Brain pericyte (primary cell): Measurements from ENCODE around the gene MATK.

Source experiments
- DNase-seq: peaks from one replicate; pipeline ENCODE4 v3.0.0-alpha.2; 2012; ENCODE audit warnings: low read depth, low spot score

Gene MATK

DNA sequence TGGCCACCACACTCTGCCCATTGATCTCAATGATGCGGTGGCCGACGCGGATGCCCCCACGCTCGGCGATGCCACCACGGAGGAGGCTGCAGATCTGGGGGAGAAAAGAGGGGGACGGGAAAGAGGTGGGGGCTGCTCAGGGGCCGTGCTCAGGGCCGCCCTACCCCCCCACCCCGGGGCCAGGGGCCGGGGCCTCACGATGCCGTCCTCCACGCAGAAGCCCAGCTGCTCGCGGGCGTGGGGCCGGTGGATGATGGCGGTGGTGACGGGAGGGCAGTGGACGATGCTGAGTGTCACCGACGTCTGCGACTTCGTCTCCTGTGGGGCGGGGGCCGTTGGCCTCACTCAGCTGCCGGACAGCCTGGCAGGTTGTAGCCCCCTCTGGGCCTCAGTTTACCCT is 34.9 kb downstream of the MATK start:
- DNase-seq = no peak

- no peak for DNase-seq
Measured at GRCh38 chr19:3750211-3750610, 36.0 kb downstream of the MATK start.

GRCh38 chr19:3748965-3749364 is 37.2 kb downstream of the MATK start:
- no peak for DNase-seq

GRCh38 chr19:3746371-3747056 is 39.7 kb downstream of the MATK start:
- no peak for DNase-seq

DNA sequence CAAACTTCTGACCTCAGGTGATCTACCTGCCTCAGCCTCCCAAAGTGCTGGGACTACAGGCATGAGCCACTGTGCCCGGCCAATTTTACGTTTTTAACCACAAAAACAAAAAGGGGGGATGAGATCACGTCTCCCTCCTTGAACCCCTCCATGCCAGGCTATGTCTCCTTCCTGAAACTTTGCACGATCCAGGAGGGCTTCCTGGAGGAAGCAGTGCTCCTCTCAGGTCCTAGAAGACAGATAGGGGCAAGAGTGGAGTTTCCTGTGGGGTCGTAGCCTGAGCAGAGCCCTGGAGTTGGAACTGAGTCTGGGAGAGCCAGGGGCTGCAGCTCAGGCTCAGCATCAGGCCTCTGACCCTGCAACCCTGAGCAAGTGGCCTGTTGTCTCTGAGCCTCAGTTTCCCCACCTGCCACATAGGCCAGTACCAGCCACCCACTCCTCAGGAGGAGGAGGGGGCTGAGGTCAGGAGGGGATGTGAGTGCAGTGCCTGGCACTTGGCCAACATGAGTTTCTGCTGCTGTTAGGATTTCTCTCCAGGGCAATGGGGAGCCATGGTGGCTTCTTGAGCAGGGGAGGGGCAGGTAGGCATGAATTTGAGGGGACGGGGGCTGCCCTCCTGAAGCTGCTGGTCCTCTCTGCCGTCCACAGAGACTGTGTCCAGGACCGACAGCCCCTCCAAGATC is 40.7 kb downstream of the MATK start:
- DNase-seq = no peak

GRCh38 chr19:3743486-3743885 is 42.7 kb downstream of the MATK start:
- DNase-seq = no peak

GRCh38 chr19:3740431-3740830 is 45.8 kb downstream of the MATK start:
- DNase-seq = no peak

DNA sequence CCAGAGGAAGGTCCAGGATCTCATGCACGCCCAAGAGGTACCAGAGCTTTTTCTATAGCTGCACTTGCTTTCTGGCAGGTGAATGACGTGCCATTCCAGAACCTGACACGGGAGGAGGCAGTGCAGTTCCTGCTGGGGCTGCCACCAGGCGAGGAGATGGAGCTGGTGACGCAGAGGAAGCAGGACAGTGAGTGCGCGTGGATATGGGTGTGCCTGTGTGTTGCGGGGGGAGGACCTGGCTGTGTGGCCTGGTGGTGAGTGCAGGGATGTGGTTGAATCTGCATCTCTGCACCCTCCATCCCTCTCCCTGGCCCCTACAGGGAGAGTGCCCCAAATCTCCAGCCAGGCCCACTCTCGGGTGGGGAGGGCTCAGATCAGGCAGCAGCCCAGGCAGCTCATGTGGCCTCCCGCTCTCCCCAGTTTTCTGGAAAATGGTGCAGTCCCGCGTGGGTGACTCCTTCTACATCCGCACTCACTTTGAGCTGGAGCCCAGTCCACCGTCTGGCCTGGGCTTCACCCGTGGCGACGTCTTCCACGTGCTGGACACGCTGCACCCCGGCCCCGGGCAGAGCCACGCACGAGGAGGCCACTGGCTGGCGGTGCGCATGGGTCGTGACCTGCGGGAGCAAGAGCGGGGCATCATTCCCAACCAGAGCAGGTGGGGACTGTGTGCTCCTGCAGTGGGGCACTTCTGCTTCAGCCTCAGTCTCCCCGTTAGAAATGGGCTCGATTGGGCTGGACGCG is 47.5 kb downstream of the MATK start:
- DNase-seq = no peak

GRCh38 chr19:3737487-3738205 is 48.5 kb downstream of the MATK start:
- DNase-seq = no peak

DNA sequence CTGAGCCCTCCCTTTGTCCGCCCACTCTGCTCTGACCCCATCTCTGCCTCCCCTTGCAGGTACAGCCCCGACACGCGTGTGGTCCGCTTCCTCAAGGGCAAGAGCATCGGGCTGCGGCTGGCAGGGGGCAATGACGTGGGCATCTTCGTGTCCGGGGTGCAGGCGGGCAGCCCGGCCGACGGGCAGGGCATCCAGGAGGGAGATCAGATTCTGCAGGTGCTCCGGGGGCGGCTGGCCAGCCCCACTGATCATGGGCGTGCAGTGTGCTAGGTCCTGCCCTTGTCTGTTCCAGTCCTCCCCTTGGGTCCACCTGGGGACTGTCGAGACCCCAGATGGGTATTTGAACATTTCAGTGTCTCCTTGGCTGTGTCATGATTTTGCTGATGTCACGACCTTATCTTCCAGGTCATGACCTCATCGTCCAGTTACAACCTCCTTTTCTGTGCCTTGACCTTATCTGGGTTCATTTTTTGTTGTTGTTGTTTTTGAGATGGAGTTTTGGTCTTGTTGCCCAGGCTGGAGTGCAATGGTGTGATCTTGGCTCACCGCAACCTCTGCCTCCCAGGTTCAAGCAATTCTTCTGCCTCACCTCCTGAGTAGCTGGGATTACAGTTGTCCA is 50.0 kb downstream of the MATK start:
- DNase-seq = no peak

GRCh38 chr19:3734310-3734600 is 51.9 kb downstream of the MATK start:
- no peak for DNase-seq

DNA sequence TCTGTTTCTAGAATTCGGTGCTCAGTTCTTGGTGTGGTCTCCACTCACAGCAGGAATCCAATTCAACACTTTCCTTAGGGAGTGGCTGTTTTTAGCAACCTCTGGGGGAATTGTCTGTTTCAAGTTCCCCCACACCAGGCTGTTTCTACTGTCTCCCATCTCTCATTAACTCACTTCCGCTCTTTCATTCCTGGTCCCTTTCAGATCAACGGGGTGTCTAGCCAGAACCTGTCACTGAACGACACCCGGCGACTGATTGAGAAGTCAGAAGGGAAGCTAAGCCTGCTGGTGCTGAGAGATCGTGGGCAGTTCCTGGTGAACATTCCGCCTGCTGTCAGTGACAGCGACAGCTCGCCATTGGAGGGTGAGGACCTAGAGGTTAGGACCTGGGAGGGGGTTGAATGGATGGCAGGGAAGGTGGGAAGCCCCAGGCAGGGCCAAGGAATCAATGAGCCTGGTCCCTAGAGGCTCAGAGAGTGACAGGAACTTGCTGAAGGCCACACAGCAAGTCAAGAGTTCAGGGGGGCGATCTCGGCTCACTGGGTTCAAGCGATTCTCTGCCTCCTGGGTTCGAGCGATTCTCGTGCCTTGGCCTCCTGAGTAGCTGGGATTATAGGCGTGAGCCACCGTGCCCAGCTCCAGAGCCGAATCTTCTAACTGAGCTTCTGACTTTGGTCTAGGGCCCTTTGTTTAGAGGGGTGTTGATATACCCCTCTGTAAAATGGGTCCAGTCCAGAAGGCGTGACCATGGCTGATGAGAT is 52.5 kb downstream of the MATK start:
- no peak for DNase-seq

DNA sequence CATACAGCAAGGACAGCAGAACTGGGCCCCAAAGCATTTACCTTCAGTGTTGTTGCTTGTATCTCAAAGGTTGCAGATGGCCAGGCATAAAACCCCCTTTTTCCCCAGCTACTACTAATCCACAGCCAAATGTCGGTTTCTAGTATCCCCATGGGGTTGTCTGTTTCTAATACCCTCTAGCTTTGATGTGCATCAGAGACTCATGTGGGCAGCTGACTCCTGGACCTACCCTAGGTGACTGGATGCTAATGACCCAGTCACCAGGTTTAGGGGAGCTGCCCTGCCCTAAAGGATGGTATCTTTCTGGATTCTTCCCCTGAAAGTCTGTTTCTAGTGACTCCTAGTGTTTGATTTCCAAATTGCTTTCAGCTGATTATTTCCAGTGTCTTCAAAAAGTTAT is 54.1 kb downstream of the MATK start:
- DNase-seq = no peak

GRCh38 chr19:3730457-3730958 is 55.7 kb downstream of the MATK start:
- no peak for DNase-seq
